ENCODE data around the gene CCR7.

The CCR7 gene

DNA sequence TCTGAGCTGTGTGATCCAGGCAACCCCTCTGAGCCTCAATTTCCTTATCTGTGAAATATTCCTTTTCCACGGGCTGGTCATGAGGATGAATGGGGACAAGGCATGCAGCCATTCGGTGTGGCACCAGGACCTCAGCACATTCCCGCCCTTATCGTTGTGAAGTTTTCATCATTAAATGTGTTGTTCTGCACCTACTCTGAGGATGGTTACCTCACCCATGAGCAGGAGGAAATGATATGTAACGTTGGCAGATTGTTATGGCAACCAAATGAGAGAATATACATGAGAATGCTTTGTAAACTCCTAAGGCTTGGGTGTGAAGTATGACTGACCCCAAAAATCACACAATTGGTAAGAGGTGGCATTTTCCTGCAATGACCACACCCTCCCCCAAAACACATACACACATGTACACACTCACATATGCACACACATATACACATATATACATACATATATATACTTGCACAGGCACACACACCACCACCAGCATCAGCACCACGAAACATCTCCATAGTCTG lies 42.8 kb upstream of the CCR7 start:
- H3K4me3 ChIP-seq (ENCODE audit: low read depth, low read length), result no peak overlapping the region
- TF ChIP-seq, protein P1, sequence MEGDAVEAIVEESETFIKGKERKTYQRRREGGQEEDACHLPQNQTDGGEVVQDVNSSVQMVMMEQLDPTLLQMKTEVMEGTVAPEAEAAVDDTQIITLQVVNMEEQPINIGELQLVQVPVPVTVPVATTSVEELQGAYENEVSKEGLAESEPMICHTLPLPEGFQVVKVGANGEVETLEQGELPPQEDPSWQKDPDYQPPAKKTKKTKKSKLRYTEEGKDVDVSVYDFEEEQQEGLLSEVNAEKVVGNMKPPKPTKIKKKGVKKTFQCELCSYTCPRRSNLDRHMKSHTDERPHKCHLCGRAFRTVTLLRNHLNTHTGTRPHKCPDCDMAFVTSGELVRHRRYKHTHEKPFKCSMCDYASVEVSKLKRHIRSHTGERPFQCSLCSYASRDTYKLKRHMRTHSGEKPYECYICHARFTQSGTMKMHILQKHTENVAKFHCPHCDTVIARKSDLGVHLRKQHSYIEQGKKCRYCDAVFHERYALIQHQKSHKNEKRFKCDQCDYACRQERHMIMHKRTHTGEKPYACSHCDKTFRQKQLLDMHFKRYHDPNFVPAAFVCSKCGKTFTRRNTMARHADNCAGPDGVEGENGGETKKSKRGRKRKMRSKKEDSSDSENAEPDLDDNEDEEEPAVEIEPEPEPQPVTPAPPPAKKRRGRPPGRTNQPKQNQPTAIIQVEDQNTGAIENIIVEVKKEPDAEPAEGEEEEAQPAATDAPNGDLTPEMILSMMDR (IDR thresholded peaks at IDR 0.05; ENCODE audit: borderline replicate concordance, insufficient read depth, low read depth, low read length), result no peak

DNA sequence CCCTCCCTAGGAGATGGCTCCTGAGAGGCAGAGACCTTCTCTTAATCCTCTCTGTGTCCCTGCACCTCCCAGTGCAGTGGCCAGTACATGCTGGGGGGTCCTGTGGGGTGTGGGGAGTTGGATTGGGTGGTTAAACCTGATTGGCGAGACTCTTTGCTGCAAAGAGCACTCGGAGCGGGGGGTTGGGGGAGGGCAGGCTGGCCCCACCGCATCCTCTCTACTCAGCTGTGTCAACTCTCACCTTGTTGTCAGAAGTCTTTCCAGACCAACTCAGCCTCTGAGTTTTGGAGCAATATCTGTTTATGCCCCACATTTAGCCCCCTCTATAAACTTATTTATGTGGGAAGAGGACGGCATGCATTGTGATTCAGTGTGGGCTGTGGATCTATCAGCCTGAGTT lies 42.4 kb upstream of the CCR7 start:
- no peak overlapping the region for H3K4me3 ChIP-seq (ENCODE audit: low read depth, low read length)

DNA sequence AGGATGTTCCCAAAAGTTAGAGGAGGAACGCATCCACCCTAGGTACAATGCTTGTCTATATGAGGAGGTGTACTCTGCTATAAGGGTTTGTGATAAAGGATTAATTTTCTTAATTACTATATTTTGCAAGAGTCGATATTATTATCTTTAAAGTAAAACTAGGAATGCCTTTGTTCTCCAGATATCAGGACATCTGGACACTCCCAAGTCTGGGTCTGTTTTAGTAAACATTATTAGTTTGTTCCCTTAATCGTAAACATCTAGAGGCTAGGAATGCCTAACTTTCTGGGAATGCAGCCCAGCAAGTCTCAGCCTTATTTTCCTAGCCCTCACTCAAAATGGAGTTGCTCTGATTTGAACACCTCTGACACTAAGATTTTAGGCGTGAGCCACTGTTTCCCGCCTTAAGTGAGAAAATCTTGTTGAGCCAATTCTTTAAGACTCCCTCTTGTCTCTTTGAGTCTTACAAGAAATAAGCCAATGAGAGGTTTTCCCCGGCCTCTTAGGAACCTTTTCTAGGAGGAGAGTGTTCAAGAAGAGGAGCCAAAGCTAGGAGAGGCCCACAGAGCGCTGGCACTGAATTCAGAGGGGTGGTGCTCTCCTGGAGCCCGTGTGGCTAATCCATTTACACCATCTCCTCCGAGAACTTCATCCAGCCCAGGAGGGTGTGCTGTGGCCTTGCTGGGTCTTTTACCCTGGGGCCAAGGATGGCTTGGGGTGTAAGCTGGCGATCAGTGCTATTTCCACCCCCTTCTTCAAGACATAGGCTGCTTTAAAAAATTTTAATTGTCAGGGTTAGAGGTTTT lies 41.5 kb upstream of the CCR7 start:
- TF ChIP-seq, protein P1 (IDR thresholded peaks at IDR 0.05; ENCODE audit: borderline replicate concordance, insufficient read depth, low read depth, low read length), result no peak
- H3K4me3 ChIP-seq (ENCODE audit: low read depth, low read length), result no peak overlapping the region

More for the DNA sequence above, 42.4 kb upstream of the CCR7 start:
- TF ChIP-seq, protein P1 (IDR thresholded peaks at IDR 0.05; ENCODE audit: borderline replicate concordance, insufficient read depth, low read depth, low read length), result no peak

DNA sequence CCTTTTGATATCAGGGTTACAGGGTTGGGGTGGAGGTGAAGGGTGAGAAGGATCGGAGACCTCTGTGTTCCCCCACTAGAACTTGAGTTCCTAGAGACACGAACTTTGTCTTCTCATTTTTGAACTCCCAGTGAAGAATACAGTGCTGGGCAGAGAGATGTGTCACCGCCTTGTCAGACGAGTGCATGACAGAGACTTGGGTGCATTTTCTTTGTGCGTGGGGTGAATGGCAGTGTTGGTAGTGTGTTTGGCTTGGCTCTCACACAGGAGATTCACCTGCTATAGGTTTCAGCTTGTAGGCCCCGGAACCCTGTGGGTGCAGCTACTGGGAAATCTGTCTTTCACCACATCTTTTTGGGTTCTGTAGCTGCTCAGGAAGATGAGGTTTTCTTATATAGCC lies 40.0 kb upstream of the CCR7 start:
- TF ChIP-seq, protein P1 (IDR thresholded peaks at IDR 0.05; ENCODE audit: borderline replicate concordance, insufficient read depth, low read depth, low read length), result no peak
- no peak overlapping the region for H3K4me3 ChIP-seq (ENCODE audit: low read depth, low read length)

DNA sequence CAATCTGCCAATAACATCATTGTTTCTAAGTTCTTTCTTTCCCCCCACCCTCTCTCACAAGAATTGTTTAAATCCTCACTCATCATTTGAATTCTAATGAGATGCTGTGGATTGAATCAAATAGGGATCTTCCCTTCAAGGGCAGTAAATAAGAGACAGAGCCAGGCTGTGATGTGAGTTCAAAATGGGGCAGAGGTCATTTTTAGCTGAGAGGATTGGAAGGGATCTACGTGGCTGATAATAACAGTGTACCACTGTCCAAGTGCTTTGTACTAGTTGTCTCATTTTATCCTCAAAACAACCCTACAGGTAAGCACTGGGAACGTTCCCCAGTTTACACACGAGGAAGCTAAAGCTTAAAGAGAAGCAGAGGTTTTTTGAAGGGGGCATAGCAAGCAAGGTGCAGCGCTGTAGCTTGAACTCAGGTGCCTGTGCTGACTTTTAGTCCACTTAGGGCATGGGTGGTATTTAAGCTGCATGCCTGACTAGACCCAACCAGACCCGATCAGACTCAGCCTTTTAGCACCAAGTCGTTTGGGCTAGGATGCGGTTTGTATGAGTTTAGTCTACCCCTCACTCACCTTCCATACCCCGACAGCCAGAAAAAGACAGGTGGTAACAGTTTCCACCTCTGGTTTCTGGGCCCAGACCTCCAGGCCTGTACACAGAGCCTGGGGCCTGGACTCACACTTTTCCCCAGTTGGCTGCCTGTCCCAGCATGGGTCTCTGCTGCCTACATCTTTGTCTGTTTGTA lies 39.2 kb upstream of the CCR7 start:
- TF ChIP-seq, protein P1 (IDR thresholded peaks at IDR 0.05; ENCODE audit: borderline replicate concordance, insufficient read depth, low read depth, low read length), result no peak
- H3K4me3 ChIP-seq (ENCODE audit: low read depth, low read length), result no peak overlapping the region

DNA sequence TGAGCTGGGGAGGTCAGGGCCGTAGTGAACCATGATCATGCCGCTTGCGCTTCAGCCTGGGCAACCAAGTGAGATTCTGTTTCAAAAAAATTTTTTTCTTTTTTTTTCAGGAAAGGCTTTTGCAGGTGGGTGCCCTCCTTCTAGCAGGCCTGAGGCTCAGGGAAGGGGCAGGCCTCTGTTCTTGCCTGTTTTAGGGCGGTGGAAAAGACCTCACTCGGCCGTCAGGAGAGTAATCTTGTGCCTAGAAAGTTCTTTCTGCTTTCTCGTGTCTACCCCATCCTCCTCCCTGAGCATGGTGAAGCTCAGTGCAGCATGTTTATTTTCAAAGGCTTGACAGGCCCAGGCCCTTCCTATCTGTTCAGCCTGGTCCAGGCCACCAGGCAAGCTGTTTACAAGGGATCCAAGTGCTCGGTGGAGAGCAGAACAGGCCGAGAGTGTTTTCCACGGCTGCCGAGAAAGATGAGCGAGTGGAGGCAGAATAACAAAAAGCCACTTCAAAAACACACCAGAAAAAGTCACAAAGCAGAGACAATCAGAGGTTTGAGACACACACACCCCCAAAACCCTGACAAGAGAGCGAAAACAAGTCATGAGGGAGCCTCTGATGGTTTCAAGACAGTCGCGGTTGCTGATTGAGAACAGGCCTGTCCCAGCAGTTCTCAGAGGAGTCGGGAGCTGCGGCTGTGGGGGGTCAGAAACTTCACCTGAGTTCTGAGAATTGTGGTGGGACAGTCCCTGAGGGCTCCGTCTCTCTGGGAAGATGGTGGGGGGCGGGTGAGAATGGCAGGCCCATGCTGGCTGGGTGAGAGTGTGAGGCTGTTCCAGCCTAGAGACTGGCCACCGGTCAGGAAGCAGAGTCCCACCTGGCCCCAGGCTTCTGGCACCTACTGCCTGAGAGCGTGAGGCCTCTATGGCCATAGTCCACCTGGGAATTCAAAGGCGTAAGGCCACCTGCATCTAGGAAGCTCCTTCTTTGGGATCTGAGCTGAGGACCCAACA lies 37.5 kb upstream of the CCR7 start:
- TF ChIP-seq, protein P1 (IDR thresholded peaks at IDR 0.05; ENCODE audit: borderline replicate concordance, insufficient read depth, low read depth, low read length), result no peak
- no peak overlapping the region for H3K4me3 ChIP-seq (ENCODE audit: low read depth, low read length)
